ENCODE results near the gene DLD. TPM values are rescaled to one million over a fixed set of nuclear protein-coding genes. Genes with fewer than 3 reads are reported as not detected.
A peak's percentile ranks its signal among the peaks of the same experiment; 100 is the strongest.

DLD gene
- total RNA-seq, 2 donors from 2014 or later = 77.4 to 84.1 TPM

GRCh38 chr7:107854989-107855388 lies 36.0 kb upstream of the DLD start:
- 41% methylated on average over 4 of the region's 4 CpGs for WGBS
- no peak overlapping the region for H3K4me3 ChIP-seq
- H3K36me3 ChIP-seq = no peaks in the 10 kb centered on the region
- no peak for TF ChIP-seq POLR2AphosphoS5 (IDR thresholded peaks at IDR 0.05)
- TF ChIP-seq CTCF (IDR thresholded peaks at IDR 0.05) = no peak
- no peak for TF ChIP-seq POLR2A (IDR thresholded peaks at IDR 0.05)
- H3K9me3 ChIP-seq = no peaks in the 10 kb centered on the region
- DNase-seq (ENCODE audit: low spot score) = no peak
- H3K27me3 ChIP-seq (replicated peaks; ENCODE audit: insufficient read depth) = no peaks in the 10 kb centered on the region
- intact Hi-C loops (cut with DNase I) = no loop called here
- H3K27ac ChIP-seq = peak overlapping the region in 1 of 2 donors; percentile 87
- H3K4me1 ChIP-seq (replicated peaks) = no peaks in the 10 kb centered on the region

GRCh38 chr7:107856806-107857540 lies 34.0 kb upstream of the DLD start:
- WGBS = 42% methylated on average over 4 of the region's 4 CpGs

GRCh38 chr7:107857541-107857912 lies 33.5 kb upstream of the DLD start:
- intact Hi-C loops (cut with DNase I) = no loop called here
- 60% methylated on average over 2 of the region's 2 CpGs for WGBS
- peak overlapping the region; percentile 85 to 87 for H3K27ac ChIP-seq

More at GRCh38 chr7:107856806-107857540, 34.0 kb upstream of the DLD start:
- Histone ChIP-seq H3K9me3 (no peaks in the 10 kb centered on the region), H3K4me3 (no peak overlapping the region), H3K27ac (peak overlapping the region; percentile 85 to 87), H3K4me1 (replicated peaks) (no peaks in the 10 kb centered on the region), H3K36me3 (no peaks in the 10 kb centered on the region), H3K27me3 (replicated peaks; ENCODE audit: insufficient read depth) (no peaks in the 10 kb centered on the region)
- DNase-seq (ENCODE audit: low spot score) = peak; percentile 62
- intact Hi-C loops (cut with DNase I) = no loop called here
- TF ChIP-seq CTCF (IDR thresholded peaks at IDR 0.05) (no peak), POLR2AphosphoS5 (IDR thresholded peaks at IDR 0.05) (peak; percentile 88)

GRCh38 chr7:107858280-107858679 lies 32.7 kb upstream of the DLD start:
- Histone ChIP-seq H3K27ac (peak overlapping the region; percentile 85 to 87), H3K27me3 (replicated peaks; ENCODE audit: insufficient read depth) (no peaks in the 10 kb centered on the region), H3K4me3 (no peak overlapping the region), H3K4me1 (replicated peaks) (no peaks in the 10 kb centered on the region), H3K9me3 (no peaks in the 10 kb centered on the region), H3K36me3 (no peaks in the 10 kb centered on the region)
- intact Hi-C loops (cut with DNase I) = no loop called here
- TF ChIP-seq CTCF (IDR thresholded peaks at IDR 0.05) (no peak), POLR2A (IDR thresholded peaks at IDR 0.05) (no peak), POLR2AphosphoS5 (IDR thresholded peaks at IDR 0.05) (no peak)
- DNase-seq (ENCODE audit: low spot score) = no peak
- 94% methylated on average over 5 of the region's 5 CpGs for WGBS

More at GRCh38 chr7:107857541-107857912, 33.5 kb upstream of the DLD start:
- no peak for DNase-seq (ENCODE audit: low spot score)
- Histone ChIP-seq H3K27me3 (replicated peaks; ENCODE audit: insufficient read depth) (no peaks in the 10 kb centered on the region), H3K4me1 (replicated peaks) (no peaks in the 10 kb centered on the region), H3K9me3 (no peaks in the 10 kb centered on the region), H3K4me3 (no peak overlapping the region), H3K36me3 (no peaks in the 10 kb centered on the region)
- TF ChIP-seq POLR2A (IDR thresholded peaks at IDR 0.05) = no peak
- no peak for TF ChIP-seq POLR2AphosphoS5 (IDR thresholded peaks at IDR 0.05)
- TF ChIP-seq CTCF (IDR thresholded peaks at IDR 0.05) = no peak
